Measurements from ENCODE around the gene DQX1.

DQX1 gene

GRCh38 chr2:74511104-74511989, 14.7 kb downstream of the DQX1 start:
- no peak for DNase-seq (ENCODE audit: low spot score)

GRCh38 chr2:74510272-74510671, 15.8 kb downstream of the DQX1 start:
- DNase-seq (ENCODE audit: low spot score): no peak

GRCh38 chr2:74507926-74508520, 18.0 kb downstream of the DQX1 start:
- no peak for DNase-seq (ENCODE audit: low spot score)

GRCh38 chr2:74507145-74507925, 18.7 kb downstream of the DQX1 start, which contains the start of gene PCGF1:
PCGF1 (minus strand) TSS chr2:74507695; CDS start chr2:74507668, 27 bp downstream.
- peak; percentile 98 for DNase-seq (ENCODE audit: low spot score)

- no peak for DNase-seq (ENCODE audit: low spot score)
Measured at GRCh38 chr2:74505448-74506246, 20.4 kb downstream of the DQX1 start.

- DNase-seq (ENCODE audit: low spot score): no peak
Measured at GRCh38 chr2:74504591-74504990, 21.4 kb downstream of the DQX1 start.

- no peak for DNase-seq (ENCODE audit: low spot score)
Measured at GRCh38 chr2:74503506-74504475, 22.2 kb downstream of the DQX1 start.

GRCh38 chr2:74502720-74503505, 23.1 kb downstream of the DQX1 start:
- DNase-seq (ENCODE audit: low spot score): peak; percentile 55

GRCh38 chr2:74502147-74502719, 23.8 kb downstream of the DQX1 start:
- no peak for DNase-seq (ENCODE audit: low spot score)

- no peak for DNase-seq (ENCODE audit: low spot score)
Measured at GRCh38 chr2:74501335-74502071, 24.5 kb downstream of the DQX1 start.

- no peak for DNase-seq (ENCODE audit: low spot score)
Measured at GRCh38 chr2:74500578-74500946, 25.5 kb downstream of the DQX1 start.

- DNase-seq (ENCODE audit: low spot score): no peak
Measured at GRCh38 chr2:74499940-74500577, 26.0 kb downstream of the DQX1 start.

GRCh38 chr2:74499267-74499939, 26.6 kb downstream of the DQX1 start, which contains the start of gene LBX2:
LBX2 (minus strand) TSS chr2:74499603; CDS start chr2:74499537, 66 bp downstream.
- DNase-seq (ENCODE audit: low spot score): no peak

- peak; percentile 43 for DNase-seq (ENCODE audit: low spot score)
Measured at GRCh38 chr2:74498500-74499266, 27.3 kb downstream of the DQX1 start.

GRCh38 chr2:74497777-74498499, 28.1 kb downstream of the DQX1 start:
- peak; percentile 28 for DNase-seq (ENCODE audit: low spot score)

Measured in CD4-positive, alpha-beta T cell treated with Interleukin-2 at 100 ng/mL for 4 hours (primary cell).